HS-5 (cell line): ENCODE measurements around the gene NAA60.
"Not testable (repeated sequence)": the region's sequence is repeated elsewhere in the genome, so short reads cannot be mapped to it uniquely, and the experiment has no call there.

Experiments
- DNase-seq: peaks from one replicate; pipeline ENCODE4 v3.0.0-alpha.2; 2012; ENCODE audit warnings: low read depth

NAA60 gene

GRCh38 chr16:3465301-3465700, 21.8 kb downstream of the NAA60 start:
- no peak for DNase-seq

GRCh38 chr16:3465911-3466584, 22.6 kb downstream of the NAA60 start:
- DNase-seq: no peak

- no peak for DNase-seq
Measured at GRCh38 chr16:3467182-3467581, 23.7 kb downstream of the NAA60 start.

- no peak for DNase-seq
Measured at GRCh38 chr16:3467921-3468320, 24.4 kb downstream of the NAA60 start.

GRCh38 chr16:3468501-3468900, 25.0 kb downstream of the NAA60 start:
- DNase-seq: no peak

GRCh38 chr16:3469736-3470135, 26.3 kb downstream of the NAA60 start:
- DNase-seq: no peak

GRCh38 chr16:3470723-3471122, 27.2 kb downstream of the NAA60 start:
- DNase-seq: no peak

GRCh38 chr16:3471518-3472176, 28.2 kb downstream of the NAA60 start:
- no peak for DNase-seq

GRCh38 chr16:3472878-3473595, 29.6 kb downstream of the NAA60 start:
- DNase-seq: no peak

GRCh38 chr16:3473596-3473943, 30.1 kb downstream of the NAA60 start:
- not testable (repeated sequence) for DNase-seq

- DNase-seq: no peak
Measured at GRCh38 chr16:3474136-3474779, 30.8 kb downstream of the NAA60 start.

- DNase-seq: not testable (repeated sequence)
Measured at GRCh38 chr16:3474870-3475269, 31.4 kb downstream of the NAA60 start.

- no peak for DNase-seq
Measured at GRCh38 chr16:3475604-3476375, 32.3 kb downstream of the NAA60 start.

- DNase-seq: no peak
Measured at GRCh38 chr16:3476409-3476808, 32.9 kb downstream of the NAA60 start.

- DNase-seq: no peak
Measured at GRCh38 chr16:3478242-3478925, 34.9 kb downstream of the NAA60 start.

- no peak for DNase-seq
Measured at GRCh38 chr16:3479654-3480216, 36.3 kb downstream of the NAA60 start.

GRCh38 chr16:3480901-3481695, 37.6 kb downstream of the NAA60 start:
- DNase-seq: no peak

GRCh38 chr16:3481696-3482658, 38.5 kb downstream of the NAA60 start:
- DNase-seq: no peak

GRCh38 chr16:3482659-3483241, 39.3 kb downstream of the NAA60 start:
- no peak for DNase-seq
